NB4 (cell line): ENCODE measurements around the gene HSPA6.

Experiments
- CTCF ChIP-seq: IDR thresholded peaks from one replicate; pipeline ENCODE4 v1.5.1; 2012; ENCODE audit warnings: low read depth, low read length
- MYC ChIP-seq: IDR thresholded peaks from 2 replicates; pipeline ENCODE4 v1.6.1; 2011; ENCODE audit warnings: low read depth, low read length
- POLR2A ChIP-seq: IDR thresholded peaks from 2 replicates; pipeline ENCODE4 v1.6.1; 2011; ENCODE audit warnings: mild to moderate bottlenecking; ENCODE audit not compliant: insufficient read length; ENCODE audit errors: extremely low read depth
- TF ChIP-seq, protein P1 (sequence below): IDR thresholded peaks from 2 replicates; pipeline ENCODE4 v1.6.1; 2011; ENCODE audit warnings: low read depth, low read length

GRCh38 chr1:161492827-161493226 lies 31.5 kb upstream of the HSPA6 start:
- no peak for TF ChIP-seq CTCF
- TF ChIP-seq POLR2A = no peak
- TF ChIP-seq MYC = no peak
- TF ChIP-seq, protein P1, sequence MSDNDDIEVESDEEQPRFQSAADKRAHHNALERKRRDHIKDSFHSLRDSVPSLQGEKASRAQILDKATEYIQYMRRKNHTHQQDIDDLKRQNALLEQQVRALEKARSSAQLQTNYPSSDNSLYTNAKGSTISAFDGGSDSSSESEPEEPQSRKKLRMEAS = no peak
